Right atrium auricular region (tissue), 2 donors: ENCODE data around the gene PLXNA2. TPM values are rescaled to one million over a fixed set of nuclear protein-coding genes. Genes with fewer than 3 reads are reported as not detected.
A peak's percentile ranks its signal among the peaks of the same experiment; 100 is the strongest.

Experiments used
- DNase-seq: peaks from one replicate; pipeline ENCODE4 v3.0.0-alpha.2; 2019; ENCODE audit warnings: low spot score
- H3K27ac ChIP-seq, 2 donors: fragments of 200-600 bp; sonication (generic); 1 replicate in 1 of 2; 2 replicates in 1 of 2; pipeline ENCODE4 v1.5.1; 2016 to 2019
- H3K27me3 ChIP-seq, 2 donors: fragments of 200-600 bp; sonication (generic); one replicate each; pipeline versions ENCODE4 v1.5.1 to v1.6.0; 2017 to 2019
- H3K36me3 ChIP-seq: fragments of 200-600 bp; sonication (generic); one replicate; pipeline ENCODE4 v1.5.1; 2016
- H3K4me1 ChIP-seq, 2 donors: fragments of 200-600 bp; sonication (generic); one replicate each; pipeline versions ENCODE4 v1.5.1 to v1.6.0; 2017 to 2019
- H3K4me3 ChIP-seq, 2 donors: fragments of 200-600 bp; sonication (generic); 1 replicate in 1 of 2; 2 replicates in 1 of 2; pipeline ENCODE4 v1.5.1; 2017 to 2019; ENCODE audit warnings: mild to moderate bottlenecking in 1 of 2, moderate library complexity in 1 of 2
- H3K9me3 ChIP-seq, 2 donors: fragments of 200-600 bp; sonication (generic); one replicate each; pipeline ENCODE4 v1.5.1; 2019
- CTCF ChIP-seq, 2 donors: fragments of 200-600 bp; sonication (generic); IDR thresholded peaks; one replicate each; pipeline ENCODE4 v1.5.1; 2019; ENCODE audit warnings: antibody characterized with exemption in 2 of 2
- total RNA-seq, 2 donors: library from RNA; depleted of rRNA; stranded (reverse); fragments of >200 nt; gene quantifications; one replicate each; pipeline ENCODE4 v1.1.0, GENCODE V29; 2016

Gene PLXNA2
- total RNA-seq, 2 donors from 2014 or later: 10.8 to 23.8 TPM

DNA sequence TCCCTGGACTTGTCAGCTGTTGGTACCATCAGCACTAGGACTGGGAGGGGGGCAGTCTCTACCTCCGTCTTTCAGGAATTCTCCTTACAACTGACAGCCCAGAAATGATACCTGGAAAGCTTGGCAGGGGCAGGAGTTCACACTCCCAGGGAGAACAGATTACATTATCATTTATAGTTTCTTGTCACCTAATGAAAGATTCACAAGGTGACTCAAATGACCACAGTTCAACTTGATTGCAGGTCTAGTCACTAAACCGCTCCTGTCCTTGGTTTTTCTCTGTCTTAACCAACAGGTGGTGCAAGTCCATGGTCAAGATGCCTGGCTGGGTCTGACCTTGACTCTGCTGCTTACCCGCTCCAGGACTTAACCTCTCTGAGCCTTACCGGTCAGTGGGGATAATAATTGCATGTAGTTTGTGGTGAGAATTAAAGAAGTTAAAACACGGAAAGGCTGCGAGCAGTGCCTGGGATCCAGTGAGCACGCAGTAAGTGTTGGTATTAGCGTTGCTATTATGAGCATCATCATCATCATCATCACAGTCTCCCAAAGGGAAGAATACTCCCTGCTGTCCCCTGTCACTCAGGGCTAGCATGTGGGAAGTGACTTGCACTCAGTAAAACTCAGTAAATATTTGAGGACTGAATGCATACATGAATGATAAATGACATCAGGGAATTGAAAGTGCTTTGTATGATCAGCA lies 207.9 kb downstream of the PLXNA2 start:
- H3K4me1 ChIP-seq: peaks cover 0 to 12% of the 10 kb centered on the region in 2 donors

GRCh38 chr1:208034135-208034534 lies 210.0 kb downstream of the PLXNA2 start:
- DNase-seq: no peak
- Histone ChIP-seq H3K4me3 (no peak overlapping the region), H3K4me1 (peaks cover 0 to 33% of the 10 kb centered on the region in 2 donors), H3K9me3 (no peaks in the 10 kb centered on the region), H3K27me3 (no peaks in the 10 kb centered on the region), H3K27ac (no peak overlapping the region), H3K36me3 (peaks cover 31% of the 10 kb centered on the region)
- TF ChIP-seq CTCF (IDR thresholded peaks at IDR 0.05): no peak

More for the DNA sequence above, 207.9 kb downstream of the PLXNA2 start:
- Histone ChIP-seq H3K27ac (no peak overlapping the region), H3K36me3 (peaks cover 46% of the 10 kb centered on the region), H3K9me3 (no peaks in the 10 kb centered on the region), H3K27me3 (no peaks in the 10 kb centered on the region), H3K4me3 (no peak overlapping the region)
- peak in 1 of 2 donors; percentile 14 for TF ChIP-seq CTCF (IDR thresholded peaks at IDR 0.05)
- no peak for DNase-seq

DNA sequence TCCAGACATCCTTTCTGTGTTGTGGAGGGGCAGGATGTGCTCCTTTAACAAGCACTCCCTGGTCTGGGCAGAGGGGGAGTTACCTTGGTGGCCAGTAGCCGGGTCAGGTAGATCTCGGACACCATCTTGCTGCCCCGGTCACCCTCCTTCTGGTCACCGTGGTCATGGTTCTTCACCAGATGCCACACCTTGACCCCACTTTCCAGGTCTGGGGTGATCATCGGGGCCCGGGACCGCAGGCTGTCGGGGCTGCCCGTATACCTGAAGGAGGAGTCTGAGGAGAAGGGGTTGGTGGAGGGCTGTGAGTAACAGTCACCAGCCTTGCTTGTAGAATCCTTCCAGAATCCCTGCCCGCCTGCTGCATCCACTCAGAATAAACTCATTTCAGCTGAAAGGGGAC lies 210.9 kb downstream of the PLXNA2 start:
- H3K27me3 ChIP-seq: no peaks in the 10 kb centered on the region
- H3K4me3 ChIP-seq: no peak overlapping the region
- H3K36me3 ChIP-seq: peaks cover 27% of the 10 kb centered on the region
- peaks cover 0 to 40% of the 10 kb centered on the region in 2 donors for H3K4me1 ChIP-seq
- no peaks in the 10 kb centered on the region for H3K9me3 ChIP-seq
- no peak for DNase-seq
- TF ChIP-seq CTCF (IDR thresholded peaks at IDR 0.05): no peak
- no peak overlapping the region for H3K27ac ChIP-seq

DNA sequence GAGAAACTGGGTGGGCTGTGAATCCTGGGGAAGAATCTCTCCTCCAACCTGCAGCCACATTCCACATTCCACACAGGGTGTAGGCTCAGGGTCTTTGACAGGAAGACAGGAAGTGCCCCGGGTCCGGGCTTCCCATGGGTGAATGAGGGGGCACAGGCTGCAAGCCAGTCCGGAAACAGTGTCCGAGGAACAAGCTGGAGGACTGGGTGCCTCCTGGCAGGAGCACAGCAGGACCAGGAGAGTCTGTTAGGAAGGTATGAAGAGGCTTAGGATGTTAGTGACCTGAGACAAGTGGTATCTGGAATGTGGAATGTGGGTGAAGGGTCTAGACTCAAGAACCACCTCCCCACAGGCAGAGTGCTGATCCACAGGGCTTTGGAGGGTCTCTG lies 212.3 kb downstream of the PLXNA2 start:
- no peak for TF ChIP-seq CTCF (IDR thresholded peaks at IDR 0.05)
- peaks cover 26% of the 10 kb centered on the region for H3K36me3 ChIP-seq
- no peaks in the 10 kb centered on the region for H3K27me3 ChIP-seq
- no peak overlapping the region for H3K27ac ChIP-seq
- H3K4me1 ChIP-seq: peaks cover 0 to 40% of the 10 kb centered on the region in 2 donors
- no peak overlapping the region for H3K4me3 ChIP-seq
- no peaks in the 10 kb centered on the region for H3K9me3 ChIP-seq
- no peak for DNase-seq

- peaks cover 0 to 40% of the 10 kb centered on the region in 2 donors for H3K4me1 ChIP-seq
- H3K27me3 ChIP-seq: no peaks in the 10 kb centered on the region
- no peak overlapping the region for H3K4me3 ChIP-seq
- peak overlapping the region in 1 of 2 donors; percentile 68 for H3K27ac ChIP-seq
- no peak for DNase-seq
- H3K9me3 ChIP-seq: no peaks in the 10 kb centered on the region
- peaks cover 26% of the 10 kb centered on the region for H3K36me3 ChIP-seq
- TF ChIP-seq CTCF (IDR thresholded peaks at IDR 0.05): no peak
Measured at GRCh38 chr1:208031316-208031931, 212.8 kb downstream of the PLXNA2 start.
